WTC11 (cell line): Measurements from ENCODE around the gene ADCY2. TPM values are rescaled to one million over a fixed set of nuclear protein-coding genes. Genes with fewer than 3 reads are reported as not detected.

Experiments
- ATAC-seq: fragments of 200-7000 bp; cut with Tn5 transposase; 2 replicates; pipeline ENCODE4 v1.10.0; 2021; ENCODE audit warnings: mild to moderate bottlenecking, moderate library complexity
- CTCF ChIA-PET: fragments of 300-600 bp; sonication (Branson Sonifier 250); formaldehyde crosslinking; loops from one replicate; lab custom pipeline; 2021; ENCODE audit warnings: antibody characterized with exemption; lab: Charles Lee
- POLR2A ChIA-PET: fragments of 350-600 bp; sonication (Branson Sonifier 250); formaldehyde crosslinking; loops from one replicate; lab custom pipeline; 2021; ENCODE audit warnings: antibody characterized with exemption; lab: Charles Lee
- DNase-seq: peaks from one replicate; pipeline ENCODE4 v3.0.0; 2021; ENCODE audit warnings: low spot score
- H3K27ac Mint-ChIP-seq: 2 replicates; pipeline ENCODE4 v1.8.0; 2021; ENCODE audit warnings: mixed read lengths
- H3K27me3 Mint-ChIP-seq: 2 replicates; pipeline ENCODE4 v1.8.0; 2021; ENCODE audit warnings: low read depth, mild to moderate bottlenecking, moderate library complexity, mixed read lengths
- H3K36me3 Mint-ChIP-seq: 2 replicates; pipeline ENCODE4 v1.8.0; 2021; ENCODE audit warnings: mixed read lengths
- H3K4me1 Mint-ChIP-seq: 2 replicates; pipeline ENCODE4 v1.8.0; 2022; ENCODE audit warnings: mixed read lengths
- H3K4me3 Mint-ChIP-seq: 2 replicates; pipeline ENCODE4 v1.8.0; 2021; ENCODE audit warnings: mild to moderate bottlenecking, moderate library complexity, mixed read lengths
- H3K9me3 Mint-ChIP-seq: 2 replicates; pipeline ENCODE4 v1.8.0; 2021; ENCODE audit warnings: mixed read lengths
- FOXJ3 ChIP-seq: sonication (generic); formaldehyde crosslinking; IDR thresholded peaks from 2 replicates; pipeline ENCODE4 v1.9.0; 2021; ENCODE audit warnings: missing genetic modification reagents, mild to moderate bottlenecking, borderline replicate concordance
- MYBL2 ChIP-seq: sonication (generic); formaldehyde crosslinking; IDR thresholded peaks from 2 replicates; pipeline ENCODE4 v1.8.1; 2023; ENCODE audit warnings: mild to moderate bottlenecking, moderate library complexity, missing genetic modification reagents
- PRRX2 ChIP-seq: fragments of 250-450 bp; sonication (Bioruptor Pico); IDR thresholded peaks from 2 replicates; pipeline ENCODE4 v1.8.0; 2021; ENCODE audit warnings: mild to moderate bottlenecking
- ZNF317 ChIP-seq: sonication (generic); formaldehyde crosslinking; IDR thresholded peaks from 2 replicates; pipeline ENCODE4 v1.8.1; 2023; ENCODE audit warnings: low read depth, mild to moderate bottlenecking, moderate library complexity, missing genetic modification reagents, borderline replicate concordance
- ZNF416 ChIP-seq: fragments of 250-450 bp; sonication (Bioruptor Pico); IDR thresholded peaks from 2 replicates; pipeline ENCODE4 v1.9.0; 2021; ENCODE audit warnings: mild to moderate bottlenecking, inconsistent platforms
- ZNF423 ChIP-seq: fragments of 250-450 bp; sonication (Bioruptor Pico); IDR thresholded peaks from 2 replicates; pipeline ENCODE4 v2.1.2; 2022; ENCODE audit warnings: mild to moderate bottlenecking, moderate library complexity
- total RNA-seq: library from RNA; stranded (reverse); gene quantifications from 3 replicates; pipeline ENCODE4 v1.2.3, GENCODE V29; 2021
- TF ChIP-seq, protein P1 (sequence below): fragments of 250-450 bp; sonication (Bioruptor Pico); conservative IDR thresholded peaks from 2 replicates; pipeline ENCODE4 v1.9.0; 2021; ENCODE audit warnings: mild to moderate bottlenecking
- TF ChIP-seq, protein P2 (sequence below): sonication (generic); formaldehyde crosslinking; IDR thresholded peaks from 2 replicates; pipeline ENCODE4 v1.8.0; 2023; ENCODE audit warnings: missing genetic modification reagents
- TF ChIP-seq, protein P3 (sequence below): sonication (generic); formaldehyde crosslinking; IDR thresholded peaks from 2 replicates; pipeline ENCODE4 v1.8.1; 2023; ENCODE audit warnings: mild to moderate bottlenecking, missing genetic modification reagents, moderate library complexity
- TF ChIP-seq, protein P4 (sequence below): fragments of 250-450 bp; sonication (Bioruptor Pico); IDR thresholded peaks from 2 replicates; pipeline ENCODE4 v1.9.0; 2021; ENCODE audit warnings: mild to moderate bottlenecking
- TF ChIP-seq, protein P5 (sequence below): sonication (generic); formaldehyde crosslinking; conservative IDR thresholded peaks from 2 replicates; pipeline ENCODE4 v1.8.1; 2023; ENCODE audit warnings: mild to moderate bottlenecking, low read depth, missing genetic modification reagents, moderate library complexity
- TF ChIP-seq, protein P6 (sequence below): sonication (generic); formaldehyde crosslinking; IDR thresholded peaks from 2 replicates; pipeline ENCODE4 v1.8.0; 2022; ENCODE audit warnings: mild to moderate bottlenecking, missing genetic modification reagents
- TF ChIP-seq, protein P7 (sequence below): sonication (generic); formaldehyde crosslinking; IDR thresholded peaks from 2 replicates; pipeline ENCODE4 v1.8.0; 2022; ENCODE audit warnings: mild to moderate bottlenecking, missing genetic modification reagents
- TF ChIP-seq, protein P8 (sequence below): sonication (generic); formaldehyde crosslinking; IDR thresholded peaks from 2 replicates; pipeline ENCODE4 v1.8.0; 2023; ENCODE audit warnings: missing genetic modification reagents, mild to moderate bottlenecking, borderline replicate concordance
- TF ChIP-seq, protein P9 (sequence below): sonication (generic); formaldehyde crosslinking; IDR thresholded peaks from 2 replicates; pipeline ENCODE4 v1.8.0; 2023; ENCODE audit warnings: mild to moderate bottlenecking, missing genetic modification reagents

The ADCY2 gene
- total RNA-seq, 1 experiment from 2014 or later = 142 TPM

DNA sequence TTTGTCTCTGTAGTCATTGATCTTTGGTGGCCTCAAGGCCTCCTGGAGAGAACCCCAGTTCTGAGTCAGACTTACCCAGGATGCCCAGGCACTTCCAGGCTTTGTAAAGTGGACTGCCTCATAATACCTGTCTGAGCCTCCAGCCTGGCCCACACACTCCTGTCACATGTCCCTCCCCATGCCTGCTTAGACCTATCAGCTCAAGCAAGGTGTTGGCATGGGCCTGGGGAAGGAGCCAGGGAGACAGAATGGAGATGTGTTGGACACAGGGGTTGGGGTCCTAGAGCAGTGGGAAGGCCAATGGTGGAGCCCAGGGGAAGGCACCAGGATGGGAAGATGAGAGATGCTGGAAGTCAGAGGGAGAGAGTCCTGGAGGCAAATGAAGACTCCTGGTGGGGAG, 318.8 kb downstream of the ADCY2 start (continued):
- TF ChIP-seq, protein P1, sequence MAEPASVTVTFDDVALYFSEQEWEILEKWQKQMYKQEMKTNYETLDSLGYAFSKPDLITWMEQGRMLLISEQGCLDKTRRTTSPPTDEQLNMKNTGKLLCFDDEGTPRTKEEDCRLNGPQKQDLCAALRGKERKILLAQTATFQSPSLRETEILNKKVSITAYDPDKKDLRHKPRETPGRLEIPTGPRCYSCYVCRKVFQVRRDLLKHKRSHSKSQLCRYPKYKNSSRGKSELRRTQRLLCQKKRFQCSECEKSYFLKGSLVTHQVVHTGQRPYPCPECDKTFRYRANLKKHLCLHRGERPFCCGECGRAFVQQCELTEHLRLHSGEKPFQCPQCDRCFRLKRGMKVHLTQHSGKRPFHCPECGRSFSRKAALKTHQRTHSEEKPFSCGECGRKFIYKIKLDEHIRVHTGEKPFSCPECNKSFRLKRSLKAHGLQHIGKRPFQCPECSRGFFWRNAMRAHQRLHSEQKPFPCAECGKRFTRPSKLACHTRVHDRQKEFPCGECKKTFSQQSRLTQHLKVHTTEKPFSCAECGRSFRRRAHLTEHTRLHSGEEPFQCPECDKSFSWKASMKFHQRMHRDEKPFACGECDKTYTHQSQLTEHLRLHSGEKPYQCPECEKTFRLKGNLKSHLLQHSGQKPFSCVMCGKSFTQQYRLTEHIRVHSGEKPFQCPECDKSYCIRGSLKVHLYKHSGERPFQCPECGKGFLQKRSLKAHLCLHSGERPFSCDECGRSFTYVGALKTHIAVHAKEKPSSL (CRISPR knock-in tag) = no peak
- TF ChIP-seq, protein P2, sequence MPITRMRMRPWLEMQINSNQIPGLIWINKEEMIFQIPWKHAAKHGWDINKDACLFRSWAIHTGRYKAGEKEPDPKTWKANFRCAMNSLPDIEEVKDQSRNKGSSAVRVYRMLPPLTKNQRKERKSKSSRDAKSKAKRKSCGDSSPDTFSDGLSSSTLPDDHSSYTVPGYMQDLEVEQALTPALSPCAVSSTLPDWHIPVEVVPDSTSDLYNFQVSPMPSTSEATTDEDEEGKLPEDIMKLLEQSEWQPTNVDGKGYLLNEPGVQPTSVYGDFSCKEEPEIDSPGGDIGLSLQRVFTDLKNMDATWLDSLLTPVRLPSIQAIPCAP (CRISPR knock-in tag) = no peak
- TF ChIP-seq, protein P3, sequence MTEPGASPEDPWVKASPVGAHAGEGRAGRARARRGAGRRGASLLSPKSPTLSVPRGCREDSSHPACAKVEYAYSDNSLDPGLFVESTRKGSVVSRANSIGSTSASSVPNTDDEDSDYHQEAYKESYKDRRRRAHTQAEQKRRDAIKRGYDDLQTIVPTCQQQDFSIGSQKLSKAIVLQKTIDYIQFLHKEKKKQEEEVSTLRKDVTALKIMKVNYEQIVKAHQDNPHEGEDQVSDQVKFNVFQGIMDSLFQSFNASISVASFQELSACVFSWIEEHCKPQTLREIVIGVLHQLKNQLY (CRISPR knock-in tag) = no peak

DNA sequence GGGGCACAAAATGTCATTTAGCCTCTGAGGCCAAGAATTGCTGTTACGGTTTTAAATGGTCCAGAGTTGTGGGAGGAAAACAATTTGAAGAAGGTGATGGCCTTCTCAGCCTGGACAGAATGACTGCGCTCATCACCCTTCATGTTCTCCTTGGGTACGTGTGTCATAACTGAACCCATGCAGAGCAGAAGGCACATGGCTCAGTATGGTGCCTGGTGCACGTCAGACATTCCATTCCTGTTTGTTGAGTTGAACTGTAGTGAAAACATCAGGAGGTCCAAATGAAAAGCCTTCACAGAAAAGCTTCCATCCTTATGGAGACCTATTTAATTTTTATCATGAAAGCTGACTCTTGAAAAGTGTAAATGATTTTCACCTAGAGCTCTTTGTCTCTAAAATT, 321.8 kb downstream of the ADCY2 start:
- no peak for DNase-seq
- H3K27ac Mint-ChIP-seq = no peak overlapping the region
- CTCF ChIA-PET = no interaction called here
- peaks cover 15% of the 10 kb centered on the region for H3K4me1 Mint-ChIP-seq
- POLR2A ChIA-PET = no interaction called here
- TF ChIP-seq, protein P4, sequence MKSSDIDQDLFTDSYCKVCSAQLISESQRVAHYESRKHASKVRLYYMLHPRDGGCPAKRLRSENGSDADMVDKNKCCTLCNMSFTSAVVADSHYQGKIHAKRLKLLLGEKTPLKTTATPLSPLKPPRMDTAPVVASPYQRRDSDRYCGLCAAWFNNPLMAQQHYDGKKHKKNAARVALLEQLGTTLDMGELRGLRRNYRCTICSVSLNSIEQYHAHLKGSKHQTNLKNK = no peak
- TF ChIP-seq PRRX2 (no peak), MYBL2 (CRISPR knock-in tag) (no peak), ZNF317 (CRISPR knock-in tag) (no peak)
- TF ChIP-seq, protein P5, sequence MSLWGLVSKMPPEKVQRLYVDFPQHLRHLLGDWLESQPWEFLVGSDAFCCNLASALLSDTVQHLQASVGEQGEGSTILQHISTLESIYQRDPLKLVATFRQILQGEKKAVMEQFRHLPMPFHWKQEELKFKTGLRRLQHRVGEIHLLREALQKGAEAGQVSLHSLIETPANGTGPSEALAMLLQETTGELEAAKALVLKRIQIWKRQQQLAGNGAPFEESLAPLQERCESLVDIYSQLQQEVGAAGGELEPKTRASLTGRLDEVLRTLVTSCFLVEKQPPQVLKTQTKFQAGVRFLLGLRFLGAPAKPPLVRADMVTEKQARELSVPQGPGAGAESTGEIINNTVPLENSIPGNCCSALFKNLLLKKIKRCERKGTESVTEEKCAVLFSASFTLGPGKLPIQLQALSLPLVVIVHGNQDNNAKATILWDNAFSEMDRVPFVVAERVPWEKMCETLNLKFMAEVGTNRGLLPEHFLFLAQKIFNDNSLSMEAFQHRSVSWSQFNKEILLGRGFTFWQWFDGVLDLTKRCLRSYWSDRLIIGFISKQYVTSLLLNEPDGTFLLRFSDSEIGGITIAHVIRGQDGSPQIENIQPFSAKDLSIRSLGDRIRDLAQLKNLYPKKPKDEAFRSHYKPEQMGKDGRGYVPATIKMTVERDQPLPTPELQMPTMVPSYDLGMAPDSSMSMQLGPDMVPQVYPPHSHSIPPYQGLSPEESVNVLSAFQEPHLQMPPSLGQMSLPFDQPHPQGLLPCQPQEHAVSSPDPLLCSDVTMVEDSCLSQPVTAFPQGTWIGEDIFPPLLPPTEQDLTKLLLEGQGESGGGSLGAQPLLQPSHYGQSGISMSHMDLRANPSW (CRISPR knock-in tag) = no peak
- TF ChIP-seq, protein P6, sequence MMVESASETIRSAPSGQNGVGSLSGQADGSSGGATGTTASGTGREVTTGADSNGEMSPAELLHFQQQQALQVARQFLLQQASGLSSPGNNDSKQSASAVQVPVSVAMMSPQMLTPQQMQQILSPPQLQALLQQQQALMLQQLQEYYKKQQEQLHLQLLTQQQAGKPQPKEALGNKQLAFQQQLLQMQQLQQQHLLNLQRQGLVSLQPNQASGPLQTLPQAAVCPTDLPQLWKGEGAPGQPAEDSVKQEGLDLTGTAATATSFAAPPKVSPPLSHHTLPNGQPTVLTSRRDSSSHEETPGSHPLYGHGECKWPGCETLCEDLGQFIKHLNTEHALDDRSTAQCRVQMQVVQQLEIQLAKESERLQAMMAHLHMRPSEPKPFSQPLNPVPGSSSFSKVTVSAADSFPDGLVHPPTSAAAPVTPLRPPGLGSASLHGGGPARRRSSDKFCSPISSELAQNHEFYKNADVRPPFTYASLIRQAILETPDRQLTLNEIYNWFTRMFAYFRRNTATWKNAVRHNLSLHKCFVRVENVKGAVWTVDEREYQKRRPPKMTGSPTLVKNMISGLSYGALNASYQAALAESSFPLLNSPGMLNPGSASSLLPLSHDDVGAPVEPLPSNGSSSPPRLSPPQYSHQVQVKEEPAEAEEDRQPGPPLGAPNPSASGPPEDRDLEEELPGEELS = no peak
- TF ChIP-seq, all 79 proteins: peak for 0
- Mint-ChIP-seq H3K9me3 (peaks cover 8% of the 10 kb centered on the region), H3K36me3 (peaks cover 89% of the 10 kb centered on the region), H3K4me3 (no peak overlapping the region), H3K27me3 (no peaks in the 10 kb centered on the region)
- no peak for ATAC-seq

DNA sequence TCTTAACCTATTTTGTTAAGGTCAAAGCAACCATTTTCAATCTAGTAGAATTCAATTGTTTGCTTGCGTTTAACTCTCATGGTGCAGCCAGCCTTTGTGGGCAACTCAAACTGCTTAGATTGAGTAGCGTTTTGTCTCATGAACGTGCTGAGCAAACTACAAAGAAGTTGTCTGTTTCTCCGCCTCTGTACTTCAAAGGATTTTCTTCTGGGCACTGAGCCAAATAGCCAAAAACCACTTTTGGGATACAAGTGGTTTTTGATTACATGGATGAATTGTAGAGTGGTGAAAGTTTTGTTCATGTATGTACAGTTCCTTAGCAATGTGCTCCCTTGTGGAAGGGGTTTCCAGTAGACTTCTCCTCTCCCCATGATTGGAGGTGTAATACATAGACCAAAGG, 332.1 kb downstream of the ADCY2 start:
- Mint-ChIP-seq H3K27ac (no peak overlapping the region), H3K27me3 (no peaks in the 10 kb centered on the region), H3K4me1 (no peaks in the 10 kb centered on the region), H3K4me3 (no peak overlapping the region), H3K36me3 (peaks cover 17% of the 10 kb centered on the region), H3K9me3 (no peaks in the 10 kb centered on the region)
- ATAC-seq (no peak), DNase-seq (no peak)
- POLR2A ChIA-PET = no interaction called here
- CTCF ChIA-PET = no interaction called here
- TF ChIP-seq, protein P7, sequence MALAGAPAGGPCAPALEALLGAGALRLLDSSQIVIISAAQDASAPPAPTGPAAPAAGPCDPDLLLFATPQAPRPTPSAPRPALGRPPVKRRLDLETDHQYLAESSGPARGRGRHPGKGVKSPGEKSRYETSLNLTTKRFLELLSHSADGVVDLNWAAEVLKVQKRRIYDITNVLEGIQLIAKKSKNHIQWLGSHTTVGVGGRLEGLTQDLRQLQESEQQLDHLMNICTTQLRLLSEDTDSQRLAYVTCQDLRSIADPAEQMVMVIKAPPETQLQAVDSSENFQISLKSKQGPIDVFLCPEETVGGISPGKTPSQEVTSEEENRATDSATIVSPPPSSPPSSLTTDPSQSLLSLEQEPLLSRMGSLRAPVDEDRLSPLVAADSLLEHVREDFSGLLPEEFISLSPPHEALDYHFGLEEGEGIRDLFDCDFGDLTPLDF (CRISPR knock-in tag) = no peak
- TF ChIP-seq, protein P8, sequence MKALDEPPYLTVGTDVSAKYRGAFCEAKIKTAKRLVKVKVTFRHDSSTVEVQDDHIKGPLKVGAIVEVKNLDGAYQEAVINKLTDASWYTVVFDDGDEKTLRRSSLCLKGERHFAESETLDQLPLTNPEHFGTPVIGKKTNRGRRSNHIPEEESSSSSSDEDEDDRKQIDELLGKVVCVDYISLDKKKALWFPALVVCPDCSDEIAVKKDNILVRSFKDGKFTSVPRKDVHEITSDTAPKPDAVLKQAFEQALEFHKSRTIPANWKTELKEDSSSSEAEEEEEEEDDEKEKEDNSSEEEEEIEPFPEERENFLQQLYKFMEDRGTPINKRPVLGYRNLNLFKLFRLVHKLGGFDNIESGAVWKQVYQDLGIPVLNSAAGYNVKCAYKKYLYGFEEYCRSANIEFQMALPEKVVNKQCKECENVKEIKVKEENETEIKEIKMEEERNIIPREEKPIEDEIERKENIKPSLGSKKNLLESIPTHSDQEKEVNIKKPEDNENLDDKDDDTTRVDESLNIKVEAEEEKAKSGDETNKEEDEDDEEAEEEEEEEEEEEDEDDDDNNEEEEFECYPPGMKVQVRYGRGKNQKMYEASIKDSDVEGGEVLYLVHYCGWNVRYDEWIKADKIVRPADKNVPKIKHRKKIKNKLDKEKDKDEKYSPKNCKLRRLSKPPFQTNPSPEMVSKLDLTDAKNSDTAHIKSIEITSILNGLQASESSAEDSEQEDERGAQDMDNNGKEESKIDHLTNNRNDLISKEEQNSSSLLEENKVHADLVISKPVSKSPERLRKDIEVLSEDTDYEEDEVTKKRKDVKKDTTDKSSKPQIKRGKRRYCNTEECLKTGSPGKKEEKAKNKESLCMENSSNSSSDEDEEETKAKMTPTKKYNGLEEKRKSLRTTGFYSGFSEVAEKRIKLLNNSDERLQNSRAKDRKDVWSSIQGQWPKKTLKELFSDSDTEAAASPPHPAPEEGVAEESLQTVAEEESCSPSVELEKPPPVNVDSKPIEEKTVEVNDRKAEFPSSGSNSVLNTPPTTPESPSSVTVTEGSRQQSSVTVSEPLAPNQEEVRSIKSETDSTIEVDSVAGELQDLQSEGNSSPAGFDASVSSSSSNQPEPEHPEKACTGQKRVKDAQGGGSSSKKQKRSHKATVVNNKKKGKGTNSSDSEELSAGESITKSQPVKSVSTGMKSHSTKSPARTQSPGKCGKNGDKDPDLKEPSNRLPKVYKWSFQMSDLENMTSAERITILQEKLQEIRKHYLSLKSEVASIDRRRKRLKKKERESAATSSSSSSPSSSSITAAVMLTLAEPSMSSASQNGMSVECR (CRISPR knock-in tag) = no peak
- TF ChIP-seq ZNF416 (CRISPR knock-in tag) (no peak), FOXJ3 (no peak), ZNF423 (CRISPR knock-in tag) (no peak)
- TF ChIP-seq, protein P9, sequence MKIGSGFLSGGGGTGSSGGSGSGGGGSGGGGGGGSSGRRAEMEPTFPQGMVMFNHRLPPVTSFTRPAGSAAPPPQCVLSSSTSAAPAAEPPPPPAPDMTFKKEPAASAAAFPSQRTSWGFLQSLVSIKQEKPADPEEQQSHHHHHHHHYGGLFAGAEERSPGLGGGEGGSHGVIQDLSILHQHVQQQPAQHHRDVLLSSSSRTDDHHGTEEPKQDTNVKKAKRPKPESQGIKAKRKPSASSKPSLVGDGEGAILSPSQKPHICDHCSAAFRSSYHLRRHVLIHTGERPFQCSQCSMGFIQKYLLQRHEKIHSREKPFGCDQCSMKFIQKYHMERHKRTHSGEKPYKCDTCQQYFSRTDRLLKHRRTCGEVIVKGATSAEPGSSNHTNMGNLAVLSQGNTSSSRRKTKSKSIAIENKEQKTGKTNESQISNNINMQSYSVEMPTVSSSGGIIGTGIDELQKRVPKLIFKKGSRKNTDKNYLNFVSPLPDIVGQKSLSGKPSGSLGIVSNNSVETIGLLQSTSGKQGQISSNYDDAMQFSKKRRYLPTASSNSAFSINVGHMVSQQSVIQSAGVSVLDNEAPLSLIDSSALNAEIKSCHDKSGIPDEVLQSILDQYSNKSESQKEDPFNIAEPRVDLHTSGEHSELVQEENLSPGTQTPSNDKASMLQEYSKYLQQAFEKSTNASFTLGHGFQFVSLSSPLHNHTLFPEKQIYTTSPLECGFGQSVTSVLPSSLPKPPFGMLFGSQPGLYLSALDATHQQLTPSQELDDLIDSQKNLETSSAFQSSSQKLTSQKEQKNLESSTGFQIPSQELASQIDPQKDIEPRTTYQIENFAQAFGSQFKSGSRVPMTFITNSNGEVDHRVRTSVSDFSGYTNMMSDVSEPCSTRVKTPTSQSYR = no peak
